Chondrocyte (in vitro differentiated cells): Measurements from ENCODE around the gene ABAT. TPM values are rescaled to one million over a fixed set of nuclear protein-coding genes. Genes with fewer than 3 reads are reported as not detected.
"Not testable (repeated sequence)": the region's sequence is repeated elsewhere in the genome, so short reads cannot be mapped to it uniquely, and the experiment has no call there.

ENCODE experiments used
- DNase-seq: peaks from one replicate; pipeline ENCODE4 v3.0.0; 2021; ENCODE audit warnings: mixed read lengths, low spot score
- H3K27ac Mint-ChIP-seq: one replicate; pipeline ENCODE4 v1.8.0; 2021; ENCODE audit warnings: mild to moderate bottlenecking, moderate library complexity, mixed read lengths; ENCODE audit not compliant: unreplicated experiment
- H3K27me3 Mint-ChIP-seq: 2 replicates; pipeline ENCODE4 v1.8.0; 2021; ENCODE audit warnings: low read depth, mixed read lengths
- H3K36me3 Mint-ChIP-seq: 2 replicates; pipeline ENCODE4 v1.8.0; 2021; ENCODE audit warnings: low read depth, mixed read lengths
- H3K4me1 Mint-ChIP-seq: 2 replicates; pipeline ENCODE4 v1.8.0; 2021; ENCODE audit warnings: low read depth, mild to moderate bottlenecking, mixed read lengths
- H3K4me3 Mint-ChIP-seq: one replicate; pipeline ENCODE4 v1.8.0; 2021; ENCODE audit warnings: mild to moderate bottlenecking, moderate library complexity, mixed read lengths; ENCODE audit not compliant: unreplicated experiment
- H3K9me3 Mint-ChIP-seq: 2 replicates; pipeline ENCODE4 v1.8.0; 2021; ENCODE audit warnings: low read depth, mixed read lengths
- CTCF ChIP-seq: fragments of 200-600 bp; sonication (generic); IDR thresholded peaks from 2 replicates; pipeline ENCODE4 v1.5.0; 2021; ENCODE audit warnings: antibody characterized with exemption, mild to moderate bottlenecking, moderate library complexity
- total RNA-seq: library from RNA; stranded (reverse); gene quantifications from 3 replicates; pipeline ENCODE4 v1.2.1, GENCODE V29; 2021

ABAT gene
- total RNA-seq, 1 donor from 2014 or later: 2.1 TPM

- DNase-seq: no peak
- Mint-ChIP-seq H3K9me3 (no peaks in the 10 kb centered on the region), H3K4me3 (peak overlapping the region; percentile 95), H3K4me1 (peaks cover 44% of the 10 kb centered on the region), H3K27ac (peak overlapping the region; percentile 93), H3K27me3 (no peaks in the 10 kb centered on the region), H3K36me3 (peaks cover 13% of the 10 kb centered on the region)
- TF ChIP-seq CTCF: no peak
Observed at GRCh38 chr16:8798174-8798527, 123.7 kb downstream of the ABAT start.

GRCh38 chr16:8798535-8799157, 124.2 kb downstream of the ABAT start:
- Mint-ChIP-seq H3K27me3 (no peaks in the 10 kb centered on the region), H3K9me3 (no peaks in the 10 kb centered on the region), H3K4me3 (peak overlapping the region; percentile 95), H3K27ac (peak overlapping the region; percentile 93), H3K4me1 (peaks cover 44% of the 10 kb centered on the region), H3K36me3 (peaks cover 16% of the 10 kb centered on the region)
- no peak for TF ChIP-seq CTCF
- no peak for DNase-seq

GRCh38 chr16:8801701-8802100, 127.3 kb downstream of the ABAT start:
- no peaks in the 10 kb centered on the region for H3K9me3 Mint-ChIP-seq
- no peak for DNase-seq

GRCh38 chr16:8803733-8804132, 129.3 kb downstream of the ABAT start:
- peaks cover 42% of the 10 kb centered on the region for H3K36me3 Mint-ChIP-seq
- H3K4me3 Mint-ChIP-seq, H3K27ac Mint-ChIP-seq, H3K9me3 Mint-ChIP-seq, H3K27me3 Mint-ChIP-seq, DNase-seq: not testable (repeated sequence)
- peaks cover 21% of the 10 kb centered on the region for H3K4me1 Mint-ChIP-seq

More at GRCh38 chr16:8801701-8802100, 127.3 kb downstream of the ABAT start:
- Mint-ChIP-seq H3K4me3 (no peak overlapping the region), H3K36me3 (peaks cover 30% of the 10 kb centered on the region), H3K27me3 (no peaks in the 10 kb centered on the region), H3K4me1 (peaks cover 30% of the 10 kb centered on the region), H3K27ac (no peak overlapping the region)
- TF ChIP-seq CTCF: no peak

- no peaks in the 10 kb centered on the region for H3K9me3 Mint-ChIP-seq
- no peaks in the 10 kb centered on the region for H3K27me3 Mint-ChIP-seq
- no peak for DNase-seq
- no peak for TF ChIP-seq CTCF
- peaks cover 44% of the 10 kb centered on the region for H3K36me3 Mint-ChIP-seq
- H3K4me1 Mint-ChIP-seq: peaks cover 15% of the 10 kb centered on the region
- H3K4me3 Mint-ChIP-seq: no peak overlapping the region
- no peak overlapping the region for H3K27ac Mint-ChIP-seq
Observed at GRCh38 chr16:8804313-8804712, 129.9 kb downstream of the ABAT start.
